Choroid plexus epithelial cell (primary cell): ENCODE results near the gene PTBP1.

Source experiments
- DNase-seq: peaks from one replicate; pipeline ENCODE4 v3.0.0-alpha.2; 2010; ENCODE audit warnings: low read depth
- H3K4me3 ChIP-seq: 2 replicates; pipeline ENCODE4 v1.5.1; 2011; ENCODE audit warnings: low read depth, mild to moderate bottlenecking, control low read depth, low read length, moderate library complexity
- CTCF ChIP-seq: conservative IDR thresholded peaks from 2 replicates; pipeline ENCODE4 v1.5.1; 2011; ENCODE audit warnings: low read depth, mild to moderate bottlenecking, control low read depth, inconsistent platforms, low read length, moderate library complexity

PTBP1 gene

DNA sequence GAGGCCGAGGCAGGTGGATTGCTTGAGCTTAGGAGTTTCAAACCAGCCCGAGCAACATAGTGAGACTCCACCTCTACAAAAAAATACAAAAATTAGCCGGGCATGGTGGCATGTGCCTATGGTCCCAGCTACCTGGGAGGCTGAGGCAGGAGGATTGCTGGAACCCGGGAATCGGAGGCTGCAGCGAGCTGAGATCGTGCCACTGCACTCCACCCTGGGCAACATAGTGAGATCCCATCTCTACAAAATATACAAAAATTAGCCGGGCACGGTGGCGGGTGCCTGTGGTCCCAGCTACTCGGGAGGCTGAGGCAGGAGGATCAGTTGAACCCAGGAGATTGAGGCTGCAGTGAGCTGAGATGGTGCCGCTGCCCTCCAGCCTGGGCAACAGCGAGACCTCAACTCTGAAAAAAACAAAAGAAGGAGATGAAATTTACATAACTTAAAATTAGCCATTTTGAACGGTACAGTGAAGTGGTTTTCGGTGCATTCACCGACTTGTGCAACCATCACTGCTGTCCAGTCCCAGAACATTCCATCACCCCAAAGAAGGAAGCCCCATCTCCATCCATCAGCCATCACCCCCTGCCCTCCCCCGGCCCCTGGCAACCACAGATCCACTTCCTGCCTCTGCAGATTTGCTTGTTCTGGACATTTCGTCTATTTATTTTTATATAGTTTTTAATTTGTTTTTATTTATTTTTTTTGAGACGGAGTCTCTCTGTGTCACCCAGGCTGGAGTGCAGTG is 28.8 kb downstream of the PTBP1 start:
- no peak for TF ChIP-seq CTCF
- DNase-seq = no peak
- no peak overlapping the region for H3K4me3 ChIP-seq

GRCh38 chr19:827314-827709 is 30.1 kb downstream of the PTBP1 start:
- TF ChIP-seq CTCF = no peak
- no peak overlapping the region for H3K4me3 ChIP-seq
- no peak for DNase-seq

GRCh38 chr19:827710-828321 is 30.6 kb downstream of the PTBP1 start, which contains the start of gene AZU1:
Gene AZU1 (plus strand): TSS chr19:827837. CDS start chr19:827847, 10 bp downstream.
- TF ChIP-seq CTCF = no peak
- H3K4me3 ChIP-seq = no peak within 1 kb of the TSS
- DNase-seq = no peak

DNA sequence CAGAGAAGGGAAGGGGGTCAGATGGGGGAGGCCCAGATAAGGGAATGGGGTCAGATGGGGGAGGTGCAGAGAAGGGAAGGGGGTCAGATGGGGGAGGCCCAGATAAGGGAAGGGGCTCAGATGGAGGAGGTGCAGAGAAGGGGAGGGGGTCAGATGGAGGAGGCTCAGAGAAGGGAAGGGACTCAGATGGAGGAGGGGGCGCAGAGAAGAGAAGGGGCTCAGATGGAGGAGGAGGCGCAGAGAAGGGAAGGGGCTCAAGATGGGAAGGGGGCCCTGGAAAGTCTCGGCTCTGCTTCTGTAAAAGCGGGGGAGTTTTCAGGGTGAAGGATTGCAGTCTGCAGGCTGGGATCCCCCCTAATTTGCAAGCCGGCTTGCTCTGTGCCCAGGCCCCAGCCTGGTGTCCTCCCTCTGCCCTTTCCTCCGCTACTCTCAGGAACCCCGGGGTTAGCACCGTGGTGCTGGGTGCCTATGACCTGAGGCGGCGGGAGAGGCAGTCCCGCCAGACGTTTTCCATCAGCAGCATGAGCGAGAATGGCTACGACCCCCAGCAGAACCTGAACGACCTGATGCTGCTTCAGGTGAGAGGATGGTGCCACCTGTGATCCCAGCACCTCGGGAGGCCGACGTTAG is 32.0 kb downstream of the PTBP1 start:
- TF ChIP-seq CTCF = no peak
- DNase-seq = no peak

GRCh38 chr19:831407-832369 is 34.4 kb downstream of the PTBP1 start:
- no peak overlapping the region for H3K4me3 ChIP-seq
- no peak for TF ChIP-seq CTCF
- DNase-seq = no peak

More for the DNA sequence above, 32.0 kb downstream of the PTBP1 start:
- H3K4me3 ChIP-seq = no peak overlapping the region

GRCh38 chr19:834216-834615 is 37.0 kb downstream of the PTBP1 start:
- no peak for TF ChIP-seq CTCF
- no peak for DNase-seq
- no peak overlapping the region for H3K4me3 ChIP-seq
